ENCODE data around the gene ARHGAP1.
"Not testable (repeated sequence)": the region's sequence is repeated elsewhere in the genome, so short reads cannot be mapped to it uniquely, and the experiment has no call there.

The ARHGAP1 gene

DNA sequence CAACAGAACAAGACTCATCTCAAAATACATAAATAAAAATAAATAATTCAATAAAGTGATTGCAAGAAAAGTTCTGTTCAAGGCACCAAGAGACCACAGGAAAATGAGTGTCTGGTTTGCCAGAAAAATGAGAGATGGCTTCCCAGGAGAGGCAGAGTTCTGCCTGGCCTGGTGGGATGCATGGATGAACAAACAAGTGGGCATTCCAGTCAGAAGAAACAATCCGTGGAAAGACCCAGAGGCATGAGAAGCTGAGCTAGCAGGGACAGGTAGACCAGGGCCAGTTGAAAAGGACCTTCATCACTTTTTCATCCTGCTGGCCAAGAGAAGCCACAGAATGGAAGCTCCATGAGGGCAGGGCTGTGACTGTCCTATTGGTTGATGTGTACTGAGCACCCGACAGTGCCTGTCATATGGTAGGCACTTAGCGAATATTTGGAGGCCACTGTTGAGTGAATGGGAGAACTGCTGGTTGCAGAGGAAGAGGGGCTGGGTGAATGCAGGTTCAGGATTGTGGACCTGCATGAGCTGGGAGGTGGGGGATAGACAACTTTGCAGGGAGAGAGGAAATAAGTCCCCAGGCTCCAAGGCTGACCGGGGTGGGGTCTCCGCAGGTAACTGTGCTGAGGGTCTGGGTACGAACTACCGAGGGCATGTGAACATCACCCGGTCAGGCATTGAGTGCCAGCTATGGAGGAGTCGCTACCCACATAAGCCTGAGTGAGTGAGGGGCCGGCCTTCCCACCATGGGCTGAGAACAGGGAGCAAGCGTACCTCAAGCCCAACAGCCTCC, 22.3 kb upstream of the ARHGAP1 start:
- no peak for DNase-seq

DNA sequence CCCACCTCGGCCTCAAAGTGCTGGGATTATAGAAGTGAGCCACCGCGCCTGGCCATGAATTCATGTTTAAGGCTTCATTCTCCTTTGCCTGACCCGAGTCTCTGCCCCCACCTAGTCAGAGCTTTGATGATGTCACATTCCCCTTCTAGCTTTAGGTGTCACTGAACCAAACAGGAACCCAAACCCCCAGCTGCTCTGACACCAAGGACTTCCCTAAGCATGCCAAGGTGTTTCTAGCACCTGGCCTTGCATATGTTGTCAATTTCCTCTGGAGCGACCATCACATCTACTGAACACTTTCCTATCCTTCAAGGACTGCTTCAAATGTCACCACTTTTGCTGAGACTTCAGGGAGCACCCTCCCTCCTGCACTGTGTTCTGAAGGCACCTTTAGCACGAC, 20.9 kb upstream of the ARHGAP1 start:
- no peak for DNase-seq

DNA sequence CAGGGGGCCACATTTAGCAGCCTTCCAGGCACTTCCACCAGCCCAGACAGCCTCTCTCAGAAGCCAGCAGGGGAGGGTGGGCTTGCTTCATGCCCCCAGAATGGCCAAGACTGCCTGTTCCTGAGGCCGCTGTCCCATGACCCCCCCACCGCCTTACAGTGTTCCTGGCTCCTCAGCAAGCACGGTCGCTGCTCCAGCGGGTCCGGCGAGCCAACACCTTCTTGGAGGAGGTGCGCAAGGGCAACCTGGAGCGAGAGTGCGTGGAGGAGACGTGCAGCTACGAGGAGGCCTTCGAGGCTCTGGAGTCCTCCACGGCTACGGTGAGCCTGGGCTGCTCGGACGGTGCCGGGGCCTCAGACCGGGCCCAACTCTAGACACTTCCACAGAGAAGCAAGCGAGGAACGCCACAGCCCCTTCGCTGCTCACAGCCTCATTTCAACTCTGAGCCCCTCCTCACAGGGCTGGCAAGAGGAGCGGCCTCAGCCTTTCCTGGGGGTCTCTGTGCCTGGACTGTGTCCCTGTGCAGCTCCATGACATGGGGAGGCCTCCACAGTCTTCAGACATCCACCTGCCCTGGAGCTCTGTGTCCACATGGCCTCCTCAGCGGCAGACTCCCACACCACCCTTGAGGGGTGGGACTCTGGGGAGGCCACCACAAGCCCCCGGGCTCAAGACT, 19.3 kb upstream of the ARHGAP1 start:
- no peak for DNase-seq

DNA sequence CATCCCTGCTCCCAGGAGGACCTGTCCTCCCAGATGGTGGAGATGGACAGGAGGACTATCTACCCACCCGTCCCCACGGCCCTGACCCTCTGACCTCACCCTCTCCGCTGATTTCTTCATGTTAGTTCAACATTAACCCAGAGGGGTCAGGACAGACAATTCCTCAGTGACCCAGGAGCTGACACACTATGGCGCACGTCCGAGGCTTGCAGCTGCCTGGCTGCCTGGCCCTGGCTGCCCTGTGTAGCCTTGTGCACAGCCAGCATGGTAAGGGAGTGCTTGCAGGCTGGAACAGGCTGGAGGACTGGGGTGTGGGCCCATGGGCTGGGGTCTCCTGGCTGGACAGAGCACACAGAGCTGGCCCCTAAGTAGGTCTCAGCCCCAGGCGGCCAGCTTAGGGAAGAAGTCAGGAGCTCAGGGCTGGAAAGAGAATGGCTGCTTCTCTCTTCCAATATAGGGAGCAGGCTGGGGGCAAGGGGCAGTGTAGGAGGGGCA, 18.7 kb upstream of the ARHGAP1 start, which contains the start of gene F2:
Gene F2, plus strand, starts transcription at position 166 of the 495 bp plus-strand sequence. Its CDS starts 23 bp downstream, at position 189.
- no peak for DNase-seq

DNA sequence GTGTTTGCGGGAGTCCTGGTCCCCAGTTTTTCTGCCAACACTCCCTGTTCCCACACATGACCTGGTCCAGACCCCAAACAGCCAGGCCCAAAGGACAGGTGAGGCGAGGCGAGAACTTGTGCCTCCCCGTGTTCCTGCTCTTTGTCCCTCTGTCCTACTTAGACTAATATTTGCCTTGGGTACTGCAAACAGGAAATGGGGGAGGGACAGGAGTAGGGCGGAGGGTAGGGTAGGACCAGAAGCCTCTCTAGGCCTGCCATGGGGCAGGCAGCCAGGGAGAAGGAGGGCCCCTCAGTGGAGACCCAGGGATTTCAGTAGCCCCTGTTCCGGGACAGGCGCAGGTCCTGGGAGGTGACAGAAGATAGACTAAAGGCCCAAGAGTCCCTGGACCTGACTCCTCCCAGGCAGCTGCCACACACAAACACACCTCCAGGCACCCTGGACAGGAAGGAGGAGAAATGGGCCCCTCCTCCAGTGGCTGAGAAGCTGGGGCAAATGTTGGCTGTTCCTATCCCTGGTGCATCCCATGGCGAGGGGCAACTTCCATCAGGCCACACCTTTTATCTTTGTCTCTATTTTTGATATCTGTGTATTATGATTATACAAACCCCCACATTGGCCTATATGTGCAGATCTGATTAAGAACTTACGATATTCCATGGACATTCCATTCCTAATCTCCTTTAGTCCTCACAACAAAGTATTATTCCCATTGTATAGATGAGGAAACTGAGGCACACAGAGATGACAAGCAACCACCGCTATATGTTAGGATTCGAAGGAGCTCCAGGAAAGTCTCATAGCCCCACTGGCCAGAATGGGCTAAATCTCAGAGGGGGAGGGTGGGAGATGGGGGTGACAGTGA, 18.0 kb upstream of the ARHGAP1 start:
- DNase-seq: no peak

DNA sequence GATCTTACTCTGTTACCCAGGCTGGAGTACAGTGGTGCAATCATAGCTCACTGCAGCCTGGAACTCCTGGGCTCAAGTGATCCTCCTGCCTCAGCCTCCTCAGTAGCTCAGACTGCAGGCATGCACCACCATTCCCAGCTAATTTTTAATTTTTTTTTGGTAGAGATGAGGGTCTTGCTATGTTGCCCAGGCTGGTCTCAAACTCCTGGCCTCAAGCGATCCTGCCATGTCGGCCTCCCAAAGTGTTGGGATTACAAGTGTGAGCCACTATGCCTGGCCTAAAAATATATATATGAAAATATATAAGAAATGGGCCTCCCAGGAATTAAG, 17.4 kb upstream of the ARHGAP1 start:
- not testable (repeated sequence) for DNase-seq

DNA sequence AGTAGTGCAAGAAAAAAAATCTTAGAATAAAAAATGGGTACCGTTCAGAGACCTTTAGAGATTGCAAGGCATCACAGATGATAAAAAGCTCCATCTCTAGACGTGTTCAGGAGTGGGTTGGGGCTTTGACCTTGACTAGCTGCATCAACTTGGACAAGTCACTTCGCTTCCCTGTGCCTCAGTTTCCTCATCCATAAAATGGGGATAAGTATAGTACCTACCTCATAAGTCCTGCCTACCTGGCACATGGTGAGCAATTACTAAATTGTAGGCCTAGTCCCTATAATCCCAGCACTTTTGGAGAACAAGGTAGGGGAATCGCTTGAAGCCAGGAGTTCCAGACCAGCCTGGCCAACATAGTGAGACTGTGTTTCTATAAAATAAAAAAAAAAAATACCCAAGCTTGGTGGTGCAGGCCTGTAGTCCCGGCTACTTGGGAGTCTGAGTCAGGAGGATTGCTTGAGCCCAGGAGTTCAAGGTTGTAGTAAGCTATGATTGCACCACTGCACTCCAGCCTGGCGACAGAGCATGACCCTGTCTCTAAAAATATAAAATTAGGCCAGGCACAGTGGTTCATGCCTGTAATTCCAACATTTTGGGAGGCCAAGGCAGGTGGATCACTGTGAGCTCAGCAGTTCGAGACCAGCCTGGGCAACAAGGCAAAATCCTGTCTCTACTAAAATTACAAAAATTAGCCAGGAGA, 12.6 kb upstream of the ARHGAP1 start:
- no peak for DNase-seq

DNA sequence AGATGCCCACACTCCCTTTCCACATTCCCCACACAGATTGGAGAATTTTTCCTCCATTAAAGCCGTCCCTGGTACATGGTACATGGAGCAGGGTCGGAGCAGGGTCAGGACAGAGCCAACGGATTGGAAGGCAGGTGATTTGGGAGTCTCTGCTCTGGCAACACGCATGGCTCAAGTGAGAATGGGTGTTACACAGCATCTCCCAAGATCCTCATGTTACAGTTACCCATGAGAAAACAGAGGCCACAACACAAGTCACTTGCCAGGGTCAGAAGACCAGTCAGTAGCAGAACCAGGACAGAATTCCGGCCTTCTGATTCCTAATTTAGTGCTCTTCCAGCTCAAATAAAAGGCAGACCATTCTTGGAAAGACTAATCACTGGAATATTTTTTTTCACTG, 10.9 kb upstream of the ARHGAP1 start:
- DNase-seq: no peak

DNA sequence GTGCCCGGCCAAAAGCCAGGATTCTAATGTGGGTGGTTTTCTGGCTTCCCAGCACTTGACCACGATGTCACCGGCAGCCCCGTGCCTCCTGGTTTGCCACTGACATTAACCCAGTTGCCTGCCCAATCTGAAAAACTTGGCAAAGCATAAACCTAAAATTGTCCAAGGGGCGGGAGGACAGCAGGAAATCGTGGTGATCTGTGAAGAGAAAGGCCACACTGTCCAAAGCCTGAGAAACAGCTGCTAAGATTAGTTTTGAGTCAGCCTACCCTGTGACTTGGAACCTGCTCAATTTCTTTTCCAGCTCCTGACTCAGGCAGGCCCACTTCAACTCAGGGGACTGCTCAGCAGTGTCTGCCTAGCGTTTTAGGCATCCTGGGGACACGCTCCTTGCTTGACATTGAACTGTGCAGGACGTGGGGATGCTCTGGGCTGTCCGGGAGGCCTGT, 10.4 kb upstream of the ARHGAP1 start:
- no peak for DNase-seq

DNA sequence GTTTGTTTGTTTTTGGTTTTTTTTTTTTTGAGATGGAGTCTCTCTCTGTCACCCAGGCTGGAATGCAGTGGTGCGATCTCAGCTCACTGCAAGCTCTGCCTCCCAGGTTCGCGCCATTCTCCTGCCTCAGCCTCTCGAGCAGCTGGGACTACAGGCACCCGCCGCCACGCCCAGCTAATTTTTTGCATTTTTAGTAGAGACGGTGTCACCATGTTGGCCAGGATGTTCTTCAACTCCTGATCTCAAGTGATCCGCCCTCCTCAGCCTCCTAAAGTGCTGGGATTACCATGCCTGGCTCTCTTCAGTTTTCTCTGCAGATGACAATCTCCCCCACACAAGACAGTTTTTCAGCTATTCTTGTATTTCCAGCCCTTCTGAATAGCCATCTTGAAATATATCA, 8.9 kb upstream of the ARHGAP1 start:
- not testable (repeated sequence) for DNase-seq

DNA sequence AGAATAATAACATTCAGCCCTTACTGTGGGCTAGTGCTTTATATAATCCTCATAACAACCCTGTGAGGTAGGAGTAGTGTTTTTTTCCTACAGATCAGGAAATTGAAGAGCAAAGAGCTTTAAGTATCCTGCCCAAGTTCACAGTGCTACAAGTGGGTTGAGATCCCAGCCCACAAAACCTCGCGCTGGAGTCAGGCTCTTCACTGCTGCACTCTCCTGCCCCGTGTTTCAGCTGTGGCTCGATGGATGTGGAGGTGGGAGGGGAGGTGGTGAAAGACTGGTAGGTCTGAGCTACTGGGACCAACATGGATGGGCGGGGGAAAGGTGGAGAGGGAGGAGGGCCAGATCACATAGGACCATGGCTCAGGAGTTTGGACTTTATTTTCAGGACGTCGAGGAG, 6.5 kb upstream of the ARHGAP1 start:
- DNase-seq: no peak

DNA sequence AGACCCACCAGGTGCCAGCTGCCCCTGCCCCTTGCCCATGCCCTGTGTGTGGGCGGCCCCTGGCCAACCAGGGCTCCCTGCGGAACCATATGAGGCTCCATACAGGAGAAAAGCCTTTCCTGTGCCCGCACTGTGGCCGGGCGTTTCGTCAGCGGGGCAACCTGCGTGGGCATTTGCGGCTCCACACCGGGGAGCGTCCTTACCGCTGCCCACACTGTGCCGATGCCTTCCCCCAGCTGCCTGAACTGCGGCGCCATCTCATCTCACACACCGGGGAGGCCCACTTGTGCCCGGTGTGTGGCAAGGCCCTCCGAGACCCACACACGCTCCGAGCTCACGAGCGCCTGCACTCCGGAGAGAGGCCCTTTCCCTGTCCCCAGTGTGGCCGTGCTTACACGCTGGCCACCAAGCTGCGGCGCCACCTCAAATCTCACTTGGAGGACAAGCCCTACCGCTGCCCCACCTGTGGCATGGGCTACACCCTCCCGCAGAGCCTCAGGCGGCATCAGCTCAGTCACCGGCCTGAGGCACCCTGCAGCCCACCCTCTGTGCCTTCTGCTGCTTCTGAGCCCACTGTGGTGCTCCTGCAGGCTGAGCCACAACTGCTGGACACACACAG, 4.8 kb upstream of the ARHGAP1 start:
- DNase-seq: no peak

DNA sequence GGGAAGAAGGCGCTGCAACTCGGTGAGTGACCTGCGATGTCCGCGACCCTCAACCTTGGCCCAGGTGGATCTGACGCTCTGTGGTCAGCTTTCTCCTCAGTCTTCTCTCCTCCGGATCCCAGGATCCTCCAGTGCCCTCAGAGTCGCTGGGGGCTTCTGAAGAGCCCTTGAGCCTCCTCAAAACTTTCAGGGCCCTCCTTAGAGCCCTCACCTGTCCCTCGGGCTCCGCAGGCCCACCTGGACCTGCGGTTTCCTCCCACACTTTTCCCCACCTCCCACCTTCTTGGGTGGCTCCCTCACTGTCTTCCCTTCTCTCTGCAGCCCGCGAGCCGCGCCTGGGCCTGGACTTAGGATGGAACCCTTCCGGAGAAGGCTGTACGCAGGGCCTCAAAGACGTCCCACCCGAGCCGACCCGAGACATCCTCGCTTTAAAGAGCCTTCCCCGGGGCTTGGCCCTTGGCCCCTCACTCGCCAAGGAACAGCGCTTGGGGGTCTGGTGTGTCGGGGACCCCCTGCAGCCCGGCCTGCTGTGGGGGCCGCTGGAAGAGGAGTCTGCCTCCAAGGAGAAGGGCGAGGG, 747 bp upstream of the ARHGAP1 start:
- peak; percentile 32 for DNase-seq

DNA sequence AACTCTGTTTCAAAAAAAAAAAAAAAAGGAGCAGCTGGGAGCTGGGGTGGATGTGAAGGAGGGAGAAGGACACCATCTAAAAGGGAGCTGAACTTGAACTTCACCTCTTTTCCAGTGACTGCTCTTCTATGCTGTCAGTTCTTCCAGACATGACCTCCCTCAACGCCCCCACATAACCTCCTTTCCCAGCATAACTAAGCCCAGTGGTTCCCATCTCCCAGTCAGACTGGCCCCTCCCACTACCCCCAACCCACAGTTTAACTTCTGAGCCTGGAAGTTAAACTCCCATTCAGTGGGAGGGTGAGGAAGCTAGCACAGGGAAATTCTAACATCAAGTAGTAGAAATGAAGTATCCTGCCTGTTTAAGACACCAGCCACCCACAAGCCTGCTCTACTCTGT, 1.8 kb downstream of the ARHGAP1 start:
- no peak for DNase-seq

DNA sequence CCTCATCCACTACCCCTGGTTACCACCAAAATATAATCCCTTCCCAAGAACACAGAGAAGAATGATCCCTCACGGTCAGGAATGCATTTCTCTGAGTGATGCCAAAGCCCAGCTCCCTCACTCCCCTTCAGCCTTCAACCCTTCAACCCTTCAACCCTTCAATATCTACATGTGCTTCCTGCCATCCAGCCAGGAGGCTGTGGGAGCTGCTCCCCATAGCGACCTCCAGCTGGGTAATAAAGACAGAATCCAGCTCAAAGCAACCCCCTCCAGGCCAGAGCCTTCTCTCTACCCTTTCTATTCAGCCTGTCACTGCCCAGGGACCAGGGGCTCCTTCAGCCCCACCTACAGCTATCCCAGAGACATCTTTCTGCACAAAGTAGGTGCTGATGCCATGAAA, 2.7 kb downstream of the ARHGAP1 start:
- DNase-seq: no peak

DNA sequence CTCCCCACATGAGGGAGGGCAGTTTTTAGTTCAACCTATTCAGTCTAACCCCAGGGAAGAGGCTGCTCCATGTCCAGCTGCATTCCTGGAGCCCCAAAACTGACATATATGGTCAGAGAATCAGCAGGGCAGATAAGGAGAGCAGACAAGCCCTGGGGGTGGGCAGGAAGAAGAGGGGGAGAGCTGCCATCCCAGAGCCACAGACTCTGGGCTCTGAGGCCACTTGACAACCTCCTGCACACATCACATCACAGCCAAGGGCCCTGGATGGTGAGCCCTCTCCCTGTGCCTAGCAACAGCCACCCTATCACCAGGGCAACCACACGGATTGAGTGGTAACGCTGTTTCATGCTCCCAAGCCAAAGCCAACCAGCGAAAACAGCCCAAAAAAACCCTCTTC, 3.1 kb downstream of the ARHGAP1 start:
- DNase-seq: no peak

DNA sequence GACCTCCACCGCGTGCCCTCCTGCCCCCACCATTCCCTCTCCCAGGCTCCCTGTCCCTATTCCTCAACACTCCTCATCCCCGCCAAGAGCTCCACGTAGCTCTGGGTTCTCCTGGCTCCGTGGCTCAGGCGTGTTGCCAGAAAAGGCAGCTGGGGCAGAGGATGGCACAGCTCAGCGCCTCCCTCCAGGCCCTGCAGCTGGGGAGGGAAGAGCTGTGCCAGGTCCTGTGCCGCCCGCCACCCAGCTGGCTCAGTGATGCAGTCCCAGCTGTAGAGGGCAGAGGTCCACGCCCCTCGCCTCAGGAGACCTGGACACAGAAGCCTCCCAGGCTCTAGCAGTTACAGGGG, 4.2 kb downstream of the ARHGAP1 start:
- no peak for DNase-seq

DNA sequence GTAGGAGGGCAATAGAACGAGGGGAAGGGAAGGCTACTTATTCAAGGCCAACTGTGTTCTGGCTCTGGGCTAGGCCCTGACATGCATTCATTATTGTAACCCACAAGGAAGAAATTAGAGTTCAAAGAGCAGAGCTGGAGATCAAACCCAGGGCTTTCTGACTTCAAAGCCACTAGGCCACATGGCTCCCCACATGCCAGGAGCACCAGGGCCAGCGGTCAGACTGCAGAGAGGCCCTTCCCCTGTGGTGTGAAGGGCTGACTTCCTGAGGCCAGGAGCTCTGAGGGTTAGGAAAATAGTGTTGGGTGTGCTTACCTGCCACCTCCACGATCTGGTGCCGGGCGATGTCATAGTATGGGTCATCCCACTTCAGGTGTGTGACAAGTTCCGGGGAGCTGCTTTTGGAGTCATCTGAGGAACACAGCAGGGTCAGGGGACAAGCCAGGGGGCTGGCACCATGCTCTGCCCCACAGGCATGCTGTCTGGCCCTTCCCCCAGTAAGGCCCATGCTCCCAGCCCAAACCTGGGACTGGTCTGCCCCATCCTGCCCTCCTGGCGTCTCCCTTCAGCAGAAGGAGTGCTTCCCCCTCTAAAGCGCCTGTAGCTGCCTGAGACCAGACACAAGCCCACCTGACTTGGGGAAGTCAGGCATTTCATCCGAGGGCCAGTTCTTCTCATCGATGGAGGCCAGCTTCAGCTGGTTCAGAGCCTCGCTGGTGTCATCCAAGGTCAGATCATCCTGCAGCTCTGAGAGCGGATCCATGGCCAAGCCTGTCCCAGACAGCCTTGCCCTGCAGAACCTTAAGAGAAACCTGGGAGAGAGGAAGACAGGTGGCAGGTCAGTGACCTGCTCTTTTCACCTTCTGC, 4.8 kb downstream of the ARHGAP1 start:
- no peak for DNase-seq

DNA sequence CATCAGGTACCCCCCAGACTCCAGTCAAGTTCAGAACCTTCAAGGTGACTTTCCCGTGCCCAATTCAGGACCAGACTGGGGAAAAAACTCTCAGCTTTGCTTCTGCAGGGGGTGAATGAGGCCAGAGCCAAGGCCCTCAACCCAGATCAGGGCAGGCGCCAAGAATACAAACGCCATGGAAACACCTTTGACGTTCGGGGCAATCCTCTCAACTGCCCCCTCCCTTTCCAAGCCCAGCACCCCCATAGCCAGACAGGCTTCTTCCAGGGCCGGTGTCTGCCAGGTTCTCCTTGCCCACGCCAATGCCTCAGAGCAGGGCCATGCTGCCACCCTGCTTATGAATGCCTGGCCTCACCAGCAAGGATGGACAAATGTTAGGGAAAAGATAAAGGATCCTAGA, 5.8 kb downstream of the ARHGAP1 start:
- DNase-seq: no peak

DNA sequence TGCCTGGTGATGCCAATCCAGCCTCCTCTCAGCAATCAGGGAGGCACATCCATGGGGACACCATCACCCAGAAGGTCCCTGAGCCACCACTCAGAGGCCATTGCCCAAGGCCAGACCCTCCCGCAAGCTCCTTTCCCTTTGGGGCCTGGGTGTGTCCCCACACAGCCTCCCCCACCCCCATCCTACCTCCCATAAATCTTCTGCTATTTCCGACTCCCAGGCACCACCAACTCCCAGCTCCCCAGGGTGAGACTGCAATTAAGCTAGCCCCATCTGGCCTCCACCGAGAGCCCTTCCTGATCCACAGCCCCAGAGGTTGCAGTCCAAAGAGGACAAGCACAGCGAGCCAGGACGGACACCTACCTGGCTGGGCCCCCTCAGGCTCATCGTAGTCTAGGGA, 6.3 kb downstream of the ARHGAP1 start:
- no peak for DNase-seq

DNA sequence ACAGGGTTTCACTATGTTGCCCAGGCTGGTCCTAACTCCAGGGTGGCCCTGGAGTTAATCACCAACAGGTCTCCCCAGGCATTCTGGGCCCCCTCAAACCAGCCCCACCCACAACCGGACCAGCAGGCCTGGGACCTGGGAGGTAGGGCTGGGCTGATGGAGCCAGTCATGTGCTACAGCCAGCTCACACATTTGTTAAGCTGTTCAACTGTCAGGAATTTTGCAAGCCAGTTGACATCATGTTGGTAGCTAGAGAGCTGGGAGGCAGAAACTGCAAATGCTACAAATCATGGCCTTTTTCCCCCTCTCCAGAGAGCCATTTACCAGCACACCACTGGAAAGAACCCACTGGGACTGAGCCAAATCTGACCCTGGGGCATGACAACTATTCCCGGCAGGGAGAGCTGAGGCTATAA, 6.8 kb downstream of the ARHGAP1 start:
- no peak for DNase-seq
